Activated effector memory CD4-positive, alpha-beta T cell treated with anti-CD3 and anti-CD28 coated beads, Interleukin-2, amount 50 U/mL, for 16 hours (primary cell): ENCODE measurements around the gene CNTN2.
A peak's percentile ranks its signal among the peaks of the same experiment; 100 is the strongest.

Source experiments
- DNase-seq: peaks from one replicate; pipeline ENCODE4 v3.0.0-alpha.2; 2020

Gene CNTN2

GRCh38 chr1:205075642-205076155 lies 32.7 kb downstream of the CNTN2 start:
- DNase-seq = no peak

GRCh38 chr1:205076245-205076761 lies 33.3 kb downstream of the CNTN2 start:
- DNase-seq = no peak

DNA sequence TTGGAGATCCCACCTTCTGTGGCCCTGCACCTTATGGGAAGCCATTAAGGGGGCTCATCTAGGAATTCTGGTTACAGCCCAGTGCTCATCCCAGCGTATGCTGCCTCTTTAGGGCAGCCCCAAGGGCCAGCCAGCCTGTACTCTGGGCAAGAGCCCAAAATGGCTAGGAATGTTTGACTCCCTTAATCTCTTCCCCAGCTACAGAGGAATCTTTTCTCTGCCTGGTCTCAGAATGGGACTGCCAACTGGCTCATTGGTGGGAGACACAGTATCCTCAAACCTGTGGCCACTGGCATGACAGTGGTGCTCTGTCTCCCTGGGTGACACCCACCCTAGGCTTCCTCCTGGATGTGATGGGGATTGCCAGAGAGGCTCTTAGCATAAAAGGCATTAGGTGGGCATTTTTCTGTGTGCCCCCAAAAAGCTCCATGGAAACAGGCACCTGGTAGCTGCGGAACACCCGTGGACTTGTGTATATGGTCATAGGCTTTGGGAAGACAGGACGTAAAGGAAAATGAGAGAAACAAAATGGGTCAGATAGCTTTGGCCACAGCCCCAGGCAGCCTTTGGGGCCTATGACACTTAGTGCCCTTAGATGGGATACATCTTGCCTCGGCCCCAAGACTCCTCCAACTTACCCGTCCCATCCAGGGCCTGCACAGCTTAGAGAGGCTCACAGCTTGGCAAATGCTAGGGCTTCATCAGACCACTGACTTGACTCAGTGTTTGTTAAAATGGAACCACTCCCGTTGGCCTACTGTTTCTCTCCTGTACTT lies 34.3 kb downstream of the CNTN2 start:
- DNase-seq = no peak

- DNase-seq = no peak
These were observed 34.9 kb downstream of the CNTN2 start for GRCh38 chr1:205077934-205078311.

GRCh38 chr1:205082431-205082830 lies 39.4 kb downstream of the CNTN2 start:
- DNase-seq = no peak

DNA sequence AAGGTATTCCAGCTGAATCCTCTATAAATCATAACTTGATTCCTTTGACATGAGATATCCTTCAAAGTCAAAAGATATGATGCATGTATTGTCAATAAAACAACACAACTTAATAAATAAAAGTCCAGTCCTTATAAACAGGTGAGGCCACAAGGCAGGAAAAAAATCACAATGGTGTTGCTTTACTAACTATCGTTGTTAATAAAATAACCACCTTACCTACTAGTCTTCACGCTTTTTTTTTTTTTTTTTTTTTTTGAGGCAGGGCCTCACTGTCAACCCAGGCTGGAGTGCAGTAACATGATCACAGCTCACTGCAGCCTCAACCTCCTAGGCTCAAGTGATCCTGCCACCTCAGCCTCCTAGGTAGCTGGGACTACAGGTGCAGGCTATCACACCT lies 41.3 kb downstream of the CNTN2 start, which contains the start of gene TMEM81:
TSS of gene TMEM81 (minus strand) at position 101 of the 400 bp plus-strand sequence. CDS start 140 bp downstream, outside the sequence.
- no peak for DNase-seq

DNA sequence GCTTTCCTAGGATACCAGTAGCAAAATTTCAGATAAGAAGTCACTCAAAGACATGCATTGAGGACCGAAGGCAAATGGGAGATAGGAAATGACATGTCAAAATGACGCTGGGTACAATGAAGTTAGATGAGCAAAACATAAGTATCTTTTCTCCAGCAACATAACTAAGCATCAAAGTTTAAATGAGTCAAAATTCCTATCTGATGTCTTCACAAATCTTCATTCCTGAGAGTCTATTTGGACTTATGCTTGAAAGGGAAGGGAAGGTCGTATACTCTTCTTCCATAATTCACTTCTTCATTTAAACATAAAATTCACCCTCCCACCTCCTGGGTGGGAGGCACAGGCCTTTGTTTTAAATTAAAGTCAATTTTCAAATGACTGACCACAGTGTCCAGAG lies 45.3 kb downstream of the CNTN2 start:
- no peak for DNase-seq

- no peak for DNase-seq
These were observed 48.2 kb downstream of the CNTN2 start for GRCh38 chr1:205091043-205091740.

DNA sequence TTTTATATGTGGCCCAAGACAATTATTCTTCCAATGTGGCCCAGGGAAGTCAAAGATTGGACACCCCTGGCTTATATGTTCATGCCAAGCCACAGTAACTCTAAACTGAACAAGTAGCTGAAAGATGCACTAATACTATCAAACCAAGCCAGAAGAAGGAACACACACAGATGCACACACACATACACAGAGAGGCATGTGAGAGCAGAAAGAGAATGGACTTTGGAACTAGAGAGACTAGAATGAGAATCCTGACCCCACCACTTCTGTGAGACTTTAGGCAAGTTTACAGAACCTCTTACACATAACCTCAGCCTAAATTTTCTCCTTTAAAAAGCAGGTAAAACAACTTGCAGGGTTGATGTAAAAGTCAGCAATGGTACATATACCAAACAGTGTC lies 52.4 kb downstream of the CNTN2 start:
- no peak for DNase-seq

- DNase-seq = no peak
These were observed 55.2 kb downstream of the CNTN2 start for GRCh38 chr1:205098242-205098641.

DNA sequence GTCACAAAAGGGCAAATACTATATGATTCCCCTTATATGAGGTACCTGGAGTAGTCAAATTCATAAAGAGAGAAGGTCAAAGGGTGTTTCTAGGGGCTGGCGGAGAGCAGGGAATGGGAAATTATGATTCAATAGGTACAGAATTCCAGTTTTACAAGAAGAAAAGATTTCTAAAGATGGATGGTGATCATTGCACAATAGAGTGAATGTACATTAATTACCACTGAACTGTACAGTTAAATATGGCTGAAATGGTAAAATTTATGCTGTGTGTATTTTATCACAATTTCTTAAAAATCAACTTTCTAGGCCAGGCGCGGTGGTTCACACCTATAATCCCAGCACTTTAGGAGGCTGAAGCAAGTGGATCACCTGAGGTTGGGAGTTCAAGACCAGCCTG lies 59.4 kb downstream of the CNTN2 start:
- DNase-seq = no peak

- no peak for DNase-seq
These were observed 64.3 kb downstream of the CNTN2 start for GRCh38 chr1:205107327-205107726.

- DNase-seq = no peak
These were observed 65.5 kb downstream of the CNTN2 start for GRCh38 chr1:205108464-205108863.

DNA sequence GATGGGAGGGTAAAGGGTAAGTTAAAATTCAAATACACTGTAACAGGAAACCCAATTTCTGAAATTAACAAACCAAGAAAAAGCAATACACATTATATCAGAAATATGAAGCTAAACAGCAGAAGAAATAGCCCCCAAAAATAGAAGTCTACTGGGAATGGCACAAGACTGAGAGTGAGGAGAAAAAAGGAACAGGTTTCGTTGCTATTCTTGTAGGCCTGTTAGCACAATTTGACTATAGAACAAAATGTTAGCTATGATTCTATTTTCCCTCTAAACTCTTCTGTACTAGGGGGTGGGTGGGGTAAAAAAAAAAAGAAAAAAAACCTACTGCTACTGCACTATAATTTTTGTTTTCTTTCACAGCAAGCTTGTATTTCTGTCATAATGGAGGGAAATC lies 66.3 kb downstream of the CNTN2 start:
- no peak for DNase-seq

DNA sequence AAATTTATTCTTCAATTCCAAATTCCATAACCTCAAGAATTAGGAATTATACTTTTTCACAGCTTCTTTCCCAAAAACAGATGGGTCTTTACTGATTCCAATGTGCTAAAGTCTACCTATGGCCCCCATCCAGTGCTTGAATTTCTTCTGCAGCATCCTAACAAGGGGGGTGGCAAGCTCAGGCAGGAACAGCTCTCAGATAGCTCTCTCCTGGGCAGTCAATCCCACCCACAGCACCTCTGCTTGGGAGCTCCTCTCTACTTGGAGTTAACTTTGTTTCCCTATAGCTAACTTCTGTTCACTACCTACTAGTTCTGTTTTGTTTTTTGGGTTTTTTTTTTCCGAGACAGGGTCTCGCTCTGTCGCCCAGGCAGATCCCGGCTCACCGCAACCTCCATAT lies 66.7 kb downstream of the CNTN2 start:
- no peak for DNase-seq

- DNase-seq = no peak
These were observed 68.3 kb downstream of the CNTN2 start for GRCh38 chr1:205111354-205111753.

- no peak for DNase-seq
These were observed 75.7 kb downstream of the CNTN2 start for GRCh38 chr1:205118752-205119151.

- DNase-seq = peak; percentile 98
These were observed 78.9 kb downstream of the CNTN2 start, which contains the start of gene RBBP5 for GRCh38 chr1:205121660-205122488. RBBP5 (minus strand) TSS chr1:205121978; CDS start chr1:205121873, 105 bp downstream.

GRCh38 chr1:205122489-205122882 lies 79.5 kb downstream of the CNTN2 start:
- no peak for DNase-seq

GRCh38 chr1:205124726-205125125 lies 81.7 kb downstream of the CNTN2 start:
- no peak for DNase-seq

GRCh38 chr1:205127646-205128045 lies 84.6 kb downstream of the CNTN2 start:
- DNase-seq = no peak
